Measurements from ENCODE around the gene MLPH. TPM values are rescaled to one million over a fixed set of nuclear protein-coding genes. Genes with fewer than 3 reads are reported as not detected.

The MLPH gene
- total and polyA plus RNA-seq, 2 of the 13 experiments (the other 11 are each of a cell fraction or from before 2014, with no cell fraction given), result 0.12 TPM; not detected in 1

- FAIRE-seq (no peak), DNase-seq (ENCODE audit: low spot score) (no peak), ATAC-seq (no peak)
- peak overlapping the region; percentile 89 for H3K4me2 ChIP-seq (ENCODE audit: low read depth, low read length)
- ChIA-PET POLR2A (interaction anchor here (1.3 kb wide), 1 partner anchor 97 kb away, joined by 3 read pairs; no protein-coding TSS in a partner anchor), CTCF (ENCODE audit: low intra/inter-chr PET ratio, low total read pairs) (interaction anchor here (2.6 kb wide), 1 partner anchor 38 kb away, joined by 10 read pairs; no protein-coding TSS in a partner anchor)
- no peaks in the 10 kb centered on the region for H4K20me1 ChIP-seq (ENCODE audit: insufficient read depth, low read length)
- no peaks in the 10 kb centered on the region for H3K79me2 ChIP-seq (ENCODE audit: insufficient read depth, low read length)
- peak overlapping the region; percentile 87 for H3K9ac ChIP-seq (ENCODE audit: insufficient read depth, low read depth, low read length)
- H3K4me1 ChIP-seq (ENCODE audit: insufficient read depth, low read length), result peaks cover 15% of the 10 kb centered on the region
- H2AFZ ChIP-seq (ENCODE audit: low read length), result no peak overlapping the region
- peaks cover 0 to 37% of the 10 kb centered on the region in 2 experiments; a peak in 4 of 5 replicates for H3K27me3 ChIP-seq (ENCODE audit: control insufficient read depth in 1 of 2, insufficient read depth in 2 of 2, low read length in 2 of 2)
- in situ Hi-C loops (cut with HindIII; ENCODE audit: extremely low pct_ligation_motif_present, low pct_unique_long_range_greater_than_20kb) (no loop called here), intact Hi-C loops (cut with micrococcal nuclease; ENCODE audit: unreplicated experiment) (loop anchor here (2.0 kb wide), 1 partner anchor 38 kb away; no protein-coding TSS in a partner anchor)
- H3K27ac ChIP-seq (ENCODE audit: extremely low read length, insufficient read depth, low read length), result peak overlapping the region; percentile 74
- H3K4me3 ChIP-seq (replicated peaks in 1 of 3; ENCODE audit: insufficient read depth in 1 of 3, low read depth in 2 of 3, low read length in 3 of 3), result peak overlapping the region; percentile 73 to 92 (median 85)
- 67% methylated on average over 12 of the region's 12 CpGs for WGBS (ENCODE audit: low lambda C conversion rate)
- TSS peak; percentile 96 for BruUV-seq (replicated peaks)
- H3K36me3 ChIP-seq (replicated peaks in 1 of 2; ENCODE audit: control insufficient read depth in 1 of 2, insufficient read depth in 2 of 2, low read length in 2 of 2), result no peaks in the 10 kb centered on the region
- H3K9me3 ChIP-seq (ENCODE audit: low read length), result no peaks in the 10 kb centered on the region
- TF ChIP-seq ZNF562 (CRISPR knock-in tag; IDR thresholded peaks at IDR 0.05; ENCODE audit: borderline replicate concordance), result no peak
- TF ChIP-seq ZNF512B (CRISPR knock-in tag; IDR thresholded peaks at IDR 0.05; ENCODE audit: borderline replicate concordance), result no peak; the same call in 1 of the 2 replicates
- peak; percentile 5; the same call in 1 of the 2 replicates for TF ChIP-seq ZSCAN21 (CRISPR knock-in tag; IDR thresholded peaks at IDR 0.05; ENCODE audit: borderline replicate concordance)
- no peak for TF ChIP-seq IKZF4 (CRISPR knock-in tag; IDR thresholded peaks at IDR 0.05; ENCODE audit: borderline replicate concordance, low read depth, not compliant biosample characterization)
- no peak for TF ChIP-seq NCOA2 (CRISPR knock-in tag; IDR thresholded peaks at IDR 0.05)
- no peak for TF ChIP-seq HMG20B (CRISPR knock-in tag; conservative IDR thresholded peaks at IDR 0.05)
- no peak for TF ChIP-seq KLF6 (CRISPR knock-in tag; IDR thresholded peaks at IDR 0.05)
- TF ChIP-seq ZNF652 (CRISPR knock-in tag; IDR thresholded peaks at IDR 0.05; ENCODE audit: borderline replicate concordance, low read depth), result no peak
- no peak for TF ChIP-seq NR2F1 (CRISPR knock-in tag; IDR thresholded peaks at IDR 0.05)
- TF ChIP-seq LCORL (IDR thresholded peaks at IDR 0.05), result no peak
- 0 out of 2 replicates have a peak, but pooled peaks have one; percentile 3 for TF ChIP-seq LCORL (CRISPR knock-in tag; IDR thresholded peaks at IDR 0.05)
- no peak for TF ChIP-seq ZSCAN29 (CRISPR knock-in tag; conservative IDR thresholded peaks at IDR 0.05)
- no peak for TF ChIP-seq DRAP1 (CRISPR knock-in tag; IDR thresholded peaks at IDR 0.05)
- TF ChIP-seq CSRNP2 (CRISPR knock-in tag; conservative IDR thresholded peaks at IDR 0.05; ENCODE audit: low read depth), result no peak
- TF ChIP-seq YEATS4 (CRISPR knock-in tag; IDR thresholded peaks at IDR 0.05; ENCODE audit: borderline replicate concordance), result no peak
- TF ChIP-seq HOXA9 (CRISPR knock-in tag; IDR thresholded peaks at IDR 0.05; ENCODE audit: borderline replicate concordance), result no peak
- 0 out of 2 replicates have a peak, but pooled peaks have one; percentile 20 for TF ChIP-seq ZFP91 (CRISPR knock-in tag; IDR thresholded peaks at IDR 0.05; ENCODE audit: borderline replicate concordance)
Observed at GRCh38 chr2:237474442-237474911, 12.6 kb upstream of the MLPH start.
